ENCODE data around the gene TMEM106C.

- TF ChIP-seq TGIF2 (CRISPR knock-in tag; IDR thresholded peaks at IDR 0.05) (no peak), HIVEP1 (CRISPR knock-in tag; IDR thresholded peaks at IDR 0.05) (no peak), CTCF (IDR thresholded peaks at IDR 0.05 in 2 of 3, conservative IDR thresholded peaks at IDR 0.05 in 1 of 3; ENCODE audit: insufficient read depth in 2 of 3, low read depth in 1 of 3, low read length in 3 of 3) (no peak), FOSL1 (tag; conservative IDR thresholded peaks at IDR 0.05) (no peak), CHD2 (IDR thresholded peaks at IDR 0.05; ENCODE audit: low read depth, low read length) (no peak)
Observed at GRCh38 chr12:48005001-48005749, 41.8 kb downstream of the TMEM106C start.
